ENCODE data around the gene KDM4F.
"Not testable (repeated sequence)": the region's sequence is repeated elsewhere in the genome, so short reads cannot be mapped to it uniquely, and the experiment has no call there.

GRCh38 chr11:95037356-95038035 is 11.7 kb upstream of the KDM4F start:
- not testable (repeated sequence) for TF ChIP-seq POLR2A (IDR thresholded peaks at IDR 0.05); CTCF (IDR thresholded peaks at IDR 0.05); EP300 (IDR thresholded peaks at IDR 0.05; ENCODE audit: low read depth)
